Raji (cell line): ENCODE measurements around the gene NCS1.

Experiments
- POLR2A ChIP-seq: IDR thresholded peaks from 2 replicates; pipeline ENCODE4 v1.6.1; 2011; ENCODE audit warnings: low read depth, low read length, control low read depth; ENCODE audit not compliant: insufficient read depth

Gene NCS1

DNA sequence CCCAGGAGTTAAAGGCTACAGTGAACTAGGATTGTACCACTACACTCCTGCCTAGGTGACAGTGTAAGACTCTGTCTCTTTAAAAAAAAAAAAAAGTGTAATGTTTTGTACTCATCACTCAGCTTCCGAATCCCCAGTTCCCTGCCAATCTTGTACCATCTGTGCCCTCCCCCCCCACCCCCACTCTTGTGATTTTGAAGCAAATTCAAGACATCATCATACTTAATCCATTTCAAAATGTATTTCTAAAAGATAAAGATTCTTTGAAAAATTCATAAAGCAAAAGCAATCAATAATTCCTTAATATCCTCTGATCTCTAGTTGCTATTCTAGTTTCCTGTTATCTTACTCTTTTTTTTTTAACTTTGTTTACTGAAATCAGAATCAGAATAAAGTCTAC, 58.4 kb downstream of the NCS1 start:
- no peak for TF ChIP-seq POLR2A

DNA sequence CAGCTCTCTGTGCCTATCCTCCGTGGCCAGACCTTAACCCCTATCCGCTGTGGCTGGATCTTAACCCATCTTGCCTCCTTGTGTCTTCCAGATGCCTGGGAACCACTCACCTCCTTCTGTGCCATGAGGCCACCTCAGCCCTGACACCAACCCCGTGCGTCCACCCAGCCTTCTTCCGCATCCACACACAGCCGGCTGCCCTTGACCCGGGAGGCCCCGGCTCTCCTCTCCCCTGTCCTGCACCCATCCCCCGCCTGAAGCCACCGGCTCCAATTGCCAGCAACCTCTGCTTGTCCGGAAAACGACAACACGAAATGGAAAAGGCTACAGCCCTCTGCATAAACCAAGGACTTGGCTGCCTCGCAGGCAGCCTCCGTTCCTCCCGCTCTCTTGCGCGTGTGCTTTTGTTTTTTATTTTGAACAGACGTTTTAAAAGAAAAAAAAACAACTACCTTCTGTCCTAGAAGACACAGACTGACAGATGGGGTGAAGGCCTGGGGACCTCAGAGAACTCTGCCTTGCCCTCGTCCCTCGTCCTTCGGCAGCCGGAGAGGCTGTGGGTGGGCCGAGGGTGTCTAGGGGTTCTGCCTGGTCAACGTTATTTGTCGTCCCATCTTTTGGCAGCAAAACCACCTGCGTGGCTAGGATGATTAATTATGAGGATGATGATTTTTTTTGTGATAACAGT, 60.8 kb downstream of the NCS1 start:
- TF ChIP-seq POLR2A, result no peak

DNA sequence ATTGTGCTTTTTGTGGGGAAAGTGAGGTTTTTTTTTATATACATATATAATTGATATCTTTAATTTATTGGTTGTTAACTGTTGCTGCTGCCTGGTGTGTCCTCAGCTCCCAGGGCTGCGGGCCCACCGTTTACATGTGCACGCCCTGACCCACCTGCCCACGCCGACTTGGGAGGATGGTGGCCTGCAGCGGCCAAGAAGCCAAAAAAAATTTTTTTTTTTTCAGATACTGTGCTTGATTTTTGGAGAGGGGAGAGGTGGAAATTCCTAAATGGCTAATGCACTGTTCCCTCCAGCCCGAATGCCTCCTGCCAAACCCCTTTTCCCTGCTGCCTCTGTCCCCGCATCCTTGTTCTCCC, 61.4 kb downstream of the NCS1 start:
- TF ChIP-seq POLR2A, result no peak

DNA sequence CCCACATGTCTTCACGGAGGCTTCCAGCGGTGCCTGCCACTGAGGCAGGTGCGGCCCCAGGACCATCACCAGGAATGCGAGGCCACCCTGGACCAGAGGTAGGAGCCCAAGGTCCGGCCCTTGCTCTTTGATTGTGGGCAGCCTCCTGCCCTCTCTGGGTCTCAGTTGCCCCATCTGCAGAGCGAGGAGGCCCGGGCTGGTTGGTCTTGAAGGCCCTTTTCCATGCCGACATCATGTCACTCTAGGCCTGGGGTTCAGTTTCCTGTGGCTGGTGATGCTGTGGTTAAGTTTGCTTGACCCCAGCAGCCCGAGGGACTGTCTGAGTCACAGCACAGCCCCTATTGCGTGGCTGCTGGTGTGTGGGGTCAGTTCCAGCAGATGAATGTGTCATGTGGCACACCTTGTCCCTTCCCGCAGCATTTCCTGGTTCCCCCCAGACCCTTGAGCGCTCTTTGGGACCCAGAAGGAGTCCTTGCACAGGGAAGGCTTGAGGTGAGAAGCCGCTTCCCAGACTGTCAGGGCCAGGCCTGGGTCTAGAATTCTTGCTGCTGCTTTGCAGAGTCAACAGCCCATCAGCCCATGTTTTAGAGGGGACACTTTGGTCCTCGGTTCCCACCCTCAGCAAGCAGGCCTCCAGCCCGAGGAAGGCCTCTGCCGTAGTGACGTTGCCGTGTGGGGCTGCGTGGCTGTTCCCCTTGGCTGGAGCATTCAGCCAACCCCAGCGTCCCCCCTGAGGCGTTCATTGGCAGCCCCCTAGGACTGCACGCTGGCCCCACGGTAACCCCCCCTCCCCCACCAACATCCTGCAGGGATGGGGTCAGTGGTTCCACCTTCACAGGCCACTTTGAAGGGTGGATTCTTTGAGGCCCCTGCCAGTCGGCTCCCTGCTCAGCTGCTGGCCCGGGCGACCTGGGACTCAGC, 62.4 kb downstream of the NCS1 start:
- TF ChIP-seq POLR2A, result no peak

DNA sequence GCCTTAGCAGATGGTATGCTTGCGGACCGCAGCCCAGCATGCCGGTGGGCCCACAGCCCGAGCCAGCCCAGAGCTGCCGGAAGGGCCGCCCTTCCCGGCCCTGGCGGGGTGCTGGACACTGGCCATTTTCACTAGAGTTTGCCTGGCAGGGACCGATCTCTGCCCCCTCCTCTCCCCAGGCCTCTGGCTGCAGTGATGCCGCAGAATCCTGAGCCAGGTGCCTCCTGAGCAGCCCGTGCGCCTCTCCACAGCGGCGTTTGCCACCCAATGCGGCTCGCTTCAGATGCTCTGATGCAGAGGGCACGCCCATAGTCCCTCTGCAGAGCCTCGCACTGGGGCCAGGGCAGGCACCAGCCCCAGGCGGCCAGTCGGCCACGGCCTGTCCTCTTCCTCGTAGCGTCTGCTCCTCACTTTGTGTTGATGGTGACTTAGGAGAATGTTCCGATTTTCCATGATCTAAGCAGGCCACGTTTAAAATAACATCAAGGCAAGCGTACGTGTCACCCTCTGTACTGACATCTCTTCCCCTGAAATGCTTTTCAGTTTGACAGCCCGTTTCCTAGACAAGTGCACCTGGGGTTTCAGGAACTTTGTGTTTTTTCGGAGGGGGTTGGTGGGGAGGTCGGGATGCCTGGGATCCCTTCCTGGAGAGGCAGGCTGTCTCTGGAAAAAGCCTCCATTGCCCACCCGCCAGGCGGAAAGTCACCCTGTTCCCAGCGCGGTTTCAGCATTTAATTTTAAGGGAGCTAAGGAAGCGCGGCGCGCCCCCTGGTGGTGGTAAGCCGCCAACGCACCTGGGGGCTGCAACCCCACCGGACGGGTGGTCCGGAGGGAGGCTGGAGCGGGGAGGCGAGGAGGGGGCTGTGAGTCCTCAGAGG, 63.6 kb downstream of the NCS1 start:
- TF ChIP-seq POLR2A, result no peak

DNA sequence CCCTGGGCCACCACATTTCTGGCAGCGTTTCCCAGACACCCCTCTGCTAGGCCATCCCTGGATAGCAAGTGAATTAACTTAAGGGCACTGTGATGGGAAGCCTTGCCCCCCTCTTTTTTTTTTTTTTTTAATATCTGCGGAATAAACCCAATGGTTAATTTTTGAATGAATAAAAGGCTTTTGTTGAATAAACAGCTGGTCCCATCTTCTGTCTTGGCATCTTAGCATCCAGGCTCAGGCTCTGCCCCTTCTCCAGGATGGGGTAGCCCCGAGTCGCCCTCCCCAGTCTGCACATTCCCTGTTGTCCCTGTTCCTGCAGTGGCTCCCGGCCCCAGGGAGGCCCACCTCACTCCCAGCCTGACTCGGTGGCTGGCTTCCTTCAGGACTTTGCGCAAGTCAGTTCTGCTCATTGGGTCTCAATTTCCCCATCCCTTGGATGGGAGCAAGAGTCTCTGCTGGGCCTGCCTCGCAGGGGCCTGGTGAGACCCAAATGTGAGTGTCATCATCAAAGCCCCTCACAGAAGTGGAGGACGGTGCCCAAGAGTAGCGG, 64.3 kb downstream of the NCS1 start:
- no peak for TF ChIP-seq POLR2A

DNA sequence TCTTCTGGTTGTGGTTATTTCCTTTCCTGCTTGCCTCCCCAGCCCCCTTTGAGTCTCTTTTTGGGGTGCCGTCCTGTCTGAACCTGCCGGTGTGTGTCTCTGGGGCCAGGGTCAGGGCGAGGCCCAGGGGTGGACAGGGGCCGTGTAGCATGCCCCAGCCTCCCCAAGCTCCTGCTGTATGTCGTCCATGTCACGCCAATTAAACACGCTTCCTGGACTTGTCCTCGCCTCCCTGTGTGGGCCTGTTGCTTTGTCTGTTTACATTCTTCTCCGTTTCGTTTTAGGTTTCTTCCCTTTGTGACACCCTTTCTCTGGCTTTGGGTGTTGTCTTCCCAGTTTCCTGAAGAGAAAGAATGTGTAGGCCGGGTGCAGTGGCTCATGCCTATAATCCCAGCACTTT, 64.9 kb downstream of the NCS1 start:
- no peak for TF ChIP-seq POLR2A

DNA sequence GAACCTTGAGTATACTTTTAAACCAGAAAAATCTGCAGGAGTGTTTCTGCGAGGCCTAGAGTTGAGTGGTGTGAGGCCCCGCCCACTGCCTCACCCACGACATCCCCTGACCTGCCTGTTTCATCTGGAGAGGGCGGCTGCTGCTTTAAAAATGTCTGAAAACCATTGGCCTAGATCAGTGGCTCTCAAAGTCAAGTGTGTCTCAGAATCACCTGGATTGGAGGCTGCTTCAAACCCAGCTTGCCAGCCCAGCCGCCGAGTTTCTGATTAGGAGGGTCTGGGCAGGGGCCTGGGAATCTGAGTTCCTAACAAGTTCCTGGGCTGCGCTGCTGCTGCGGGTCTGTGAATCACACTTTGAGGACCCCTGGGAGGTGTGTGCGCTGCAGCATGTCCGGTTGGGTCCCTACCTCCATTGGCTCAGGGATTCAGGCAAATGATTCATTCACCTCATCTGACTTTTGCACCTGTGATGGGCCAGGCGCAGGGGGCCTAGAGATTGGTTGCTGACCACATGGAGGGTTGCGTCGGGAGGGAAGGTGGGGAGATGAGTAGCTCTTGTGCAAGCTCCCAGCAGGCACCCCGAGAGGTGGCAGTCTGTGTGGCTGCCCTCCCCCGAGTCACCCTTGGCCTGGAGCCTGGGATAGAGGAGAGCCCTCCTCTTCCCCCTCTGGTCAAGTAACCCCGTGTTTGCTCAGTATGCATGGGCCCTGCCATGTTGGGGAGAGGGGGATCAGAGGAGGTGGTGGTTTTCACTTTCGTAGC, 65.7 kb downstream of the NCS1 start:
- no peak for TF ChIP-seq POLR2A

DNA sequence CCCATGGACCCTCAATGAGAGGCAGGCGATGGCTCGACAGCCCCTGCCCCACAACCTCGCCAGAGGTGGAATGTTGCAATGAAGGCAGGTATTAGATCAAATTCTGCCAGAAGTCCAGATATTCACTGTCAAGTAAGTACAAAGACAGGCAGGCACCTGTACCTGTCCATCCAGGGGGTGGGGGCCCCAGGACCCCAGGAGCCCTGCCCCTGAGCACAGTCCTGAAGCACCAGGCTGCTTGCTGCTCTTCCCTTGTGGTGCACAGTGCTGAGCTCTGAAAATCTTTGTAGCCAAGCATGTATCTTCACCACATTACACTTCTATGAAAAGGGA, 67.1 kb downstream of the NCS1 start:
- TF ChIP-seq POLR2A, result no peak

DNA sequence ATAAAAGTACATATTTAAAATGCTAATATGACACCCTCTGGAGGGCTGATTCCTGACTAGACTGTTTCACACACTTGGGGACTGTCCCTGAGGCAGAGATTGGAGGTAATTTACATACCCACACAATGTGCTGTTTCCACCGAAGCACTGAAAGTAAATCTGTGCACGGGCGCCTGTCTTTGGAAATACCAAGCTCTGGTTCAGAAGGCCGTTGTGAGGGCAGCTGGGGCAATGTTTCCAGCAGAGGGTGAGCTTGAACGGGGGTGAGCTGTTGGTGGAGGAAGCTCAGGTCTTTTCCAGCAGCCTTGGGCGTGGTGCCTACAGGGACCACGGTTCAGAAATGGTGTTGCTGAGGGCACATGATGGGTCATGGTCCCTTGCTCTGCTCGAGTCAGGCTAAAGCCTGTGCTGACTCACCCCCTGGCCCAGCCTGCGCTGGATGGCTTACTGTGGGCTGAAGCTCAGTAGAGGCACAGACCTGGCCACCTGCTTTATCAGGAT, 67.6 kb downstream of the NCS1 start:
- TF ChIP-seq POLR2A, result 0 out of 2 replicates have a peak, but pooled peaks have one; percentile 32

DNA sequence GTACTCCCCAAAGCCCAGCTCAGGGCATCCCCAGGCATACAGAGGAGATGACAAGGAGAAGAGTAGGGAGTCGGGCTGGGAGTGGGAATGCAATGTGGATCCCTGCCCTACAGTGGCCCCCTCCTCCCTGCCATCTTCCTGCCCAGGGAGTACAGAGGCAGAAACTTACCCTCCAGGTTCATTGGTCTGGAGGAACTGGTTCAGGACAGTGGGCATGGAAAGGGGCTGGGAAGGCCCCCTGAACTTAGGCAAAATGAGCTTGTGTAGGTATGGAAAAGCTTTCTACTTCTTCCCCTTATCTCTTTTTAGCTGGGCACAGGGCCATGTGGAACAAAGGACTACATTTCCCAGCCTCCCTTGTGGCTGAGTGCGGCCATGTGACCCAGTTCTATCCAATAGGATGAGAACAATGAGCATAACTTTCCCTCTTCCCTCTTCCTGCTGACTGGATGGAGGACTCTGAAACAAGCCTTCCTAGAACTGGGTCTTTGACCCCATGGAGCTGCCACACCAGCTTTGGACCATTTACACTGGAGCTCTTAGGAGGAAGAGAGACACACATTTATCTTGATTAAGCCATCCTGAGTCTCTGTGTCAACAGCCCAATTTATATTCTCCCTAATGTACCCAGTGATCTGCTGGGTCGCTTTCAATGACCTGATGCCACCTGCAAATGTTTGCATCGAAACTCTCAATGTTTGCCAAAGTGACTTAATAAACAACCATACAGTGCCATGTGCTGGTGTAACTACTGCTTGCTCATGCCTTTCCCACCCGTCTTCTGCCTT, 68.4 kb downstream of the NCS1 start:
- TF ChIP-seq POLR2A, result peak; percentile 31; the same call in 1 of the 2 replicates

DNA sequence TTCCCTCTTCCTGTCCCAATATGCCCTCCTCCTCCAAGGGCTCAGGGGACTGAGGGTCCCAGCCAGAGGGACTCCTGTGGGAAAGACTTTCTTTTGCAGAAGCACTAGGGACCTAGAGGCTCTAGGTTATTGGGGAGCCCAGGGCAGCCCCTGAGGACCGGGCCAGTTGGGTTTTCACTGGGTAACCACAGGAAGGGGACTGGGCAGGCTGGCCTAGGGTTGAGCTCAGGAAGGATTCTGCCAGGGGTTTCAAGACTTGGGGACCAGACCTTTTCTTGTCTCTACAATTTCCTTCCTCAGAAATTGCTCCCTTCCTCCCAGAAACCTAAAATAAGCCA, 69.0 kb downstream of the NCS1 start:
- no peak for TF ChIP-seq POLR2A

DNA sequence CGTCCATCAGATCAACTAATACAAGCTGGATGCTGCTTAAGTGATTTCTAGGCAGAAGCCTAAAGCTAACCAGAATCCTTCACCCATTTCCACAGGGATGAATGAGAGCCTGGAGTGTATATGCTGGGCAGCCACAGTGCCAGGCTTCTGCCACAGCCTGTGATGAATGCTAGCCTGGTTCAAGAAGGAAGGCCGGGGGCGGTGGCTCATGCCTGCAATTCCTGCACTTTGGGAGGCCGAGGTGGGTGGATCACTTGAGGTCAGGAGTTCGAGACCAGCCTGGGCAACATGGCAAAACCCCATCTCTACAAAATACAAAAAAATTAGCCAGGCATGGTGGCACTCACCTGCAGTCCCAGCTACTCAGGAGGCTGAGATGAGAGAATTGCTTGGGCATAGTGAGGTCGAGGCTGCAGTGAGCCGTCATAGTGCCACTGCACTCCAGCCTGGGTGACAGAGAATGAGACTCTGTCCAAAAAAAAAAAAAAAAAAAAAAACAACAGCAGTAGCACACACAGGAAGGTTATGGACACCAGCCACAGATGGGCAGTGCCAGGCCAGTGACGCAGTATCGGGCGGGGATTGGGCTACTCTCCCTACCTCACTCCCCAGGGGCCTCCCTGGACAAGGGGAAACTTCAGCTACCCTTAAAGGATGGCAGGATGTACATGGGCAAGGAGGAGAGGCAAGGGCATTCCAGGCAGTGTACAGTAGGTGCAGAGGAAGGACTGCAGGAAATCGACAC, 70.2 kb downstream of the NCS1 start:
- TF ChIP-seq POLR2A, result no peak
